Uterus (tissue), 2 donors: ENCODE data around the gene EMC10.

ENCODE experiments used
- POLR2A ChIP-seq, 2 donors: fragments of 450-650 bp; IDR thresholded peaks; one replicate each; pipeline ENCODE4 v1.6.1; 2016; ENCODE audit warnings: antibody characterized with exemption in 2 of 2, mild to moderate bottlenecking in 1 of 2, moderate library complexity in 1 of 2
- TF ChIP-seq, protein P1 (sequence below), 4 experiments: fragments of 200-600 bp in 2 of 4; fragments of 450-650 bp in 2 of 4; sonication (generic) in 2 of 4; IDR thresholded peaks; one replicate each; pipeline ENCODE4 v1.5.1; 2016 to 2019; ENCODE audit warnings: antibody characterized with exemption in 4 of 4, mild to moderate bottlenecking in 2 of 4, moderate library complexity in 1 of 4

GRCh38 chr19:50428772-50429463 lies 47.4 kb upstream of the EMC10 start:
- TF ChIP-seq, protein P1, sequence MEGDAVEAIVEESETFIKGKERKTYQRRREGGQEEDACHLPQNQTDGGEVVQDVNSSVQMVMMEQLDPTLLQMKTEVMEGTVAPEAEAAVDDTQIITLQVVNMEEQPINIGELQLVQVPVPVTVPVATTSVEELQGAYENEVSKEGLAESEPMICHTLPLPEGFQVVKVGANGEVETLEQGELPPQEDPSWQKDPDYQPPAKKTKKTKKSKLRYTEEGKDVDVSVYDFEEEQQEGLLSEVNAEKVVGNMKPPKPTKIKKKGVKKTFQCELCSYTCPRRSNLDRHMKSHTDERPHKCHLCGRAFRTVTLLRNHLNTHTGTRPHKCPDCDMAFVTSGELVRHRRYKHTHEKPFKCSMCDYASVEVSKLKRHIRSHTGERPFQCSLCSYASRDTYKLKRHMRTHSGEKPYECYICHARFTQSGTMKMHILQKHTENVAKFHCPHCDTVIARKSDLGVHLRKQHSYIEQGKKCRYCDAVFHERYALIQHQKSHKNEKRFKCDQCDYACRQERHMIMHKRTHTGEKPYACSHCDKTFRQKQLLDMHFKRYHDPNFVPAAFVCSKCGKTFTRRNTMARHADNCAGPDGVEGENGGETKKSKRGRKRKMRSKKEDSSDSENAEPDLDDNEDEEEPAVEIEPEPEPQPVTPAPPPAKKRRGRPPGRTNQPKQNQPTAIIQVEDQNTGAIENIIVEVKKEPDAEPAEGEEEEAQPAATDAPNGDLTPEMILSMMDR (IDR thresholded peaks at IDR 0.05) = no peak
- no peak for TF ChIP-seq POLR2A (IDR thresholded peaks at IDR 0.05)
